Panc1 (cell line): ENCODE results near the gene HIGD1A. TPM values are rescaled to one million over a fixed set of nuclear protein-coding genes. Genes with fewer than 3 reads are reported as not detected.

ENCODE experiments used
- ATAC-seq: fragments of 200-7000 bp; cut with Tn5 transposase; 2 replicates; pipeline ENCODE4 v1.9.1; 2020; ENCODE audit warnings: mild to moderate bottlenecking, moderate library complexity
- BruUV-seq: library from RNA; stranded (reverse); fragments of 400-500 nt; replicated peaks from 2 replicates; lab custom pipeline; 2021; lab: Mats Ljungman, UMichigan
- CTCF ChIA-PET: fragments of 300-600 bp; sonication (Branson Sonifier 250); formaldehyde crosslinking; loops from one replicate; lab custom pipeline; 2022; ENCODE audit warnings: antibody characterized with exemption; lab: Charles Lee
- POLR2A ChIA-PET: fragments of 300-600 bp; sonication (Branson Sonifier 250); formaldehyde crosslinking; loops from one replicate; lab custom pipeline; 2022; ENCODE audit warnings: antibody characterized with exemption; lab: Charles Lee
- DNase-seq: peaks from one replicate; pipeline ENCODE4 v3.0.0-alpha.2; 2010; ENCODE audit warnings: low read depth, low spot score
- H3K27ac ChIP-seq: 2 replicates; pipeline ENCODE4 v1.5.1; 2011; ENCODE audit warnings: mild to moderate bottlenecking, low read length, inconsistent platforms
- H3K27me3 ChIP-seq: fragments of 200-500 bp; sonication (Bioruptor generic); 2 replicates; pipeline ENCODE4 v1.6.0; 2014; ENCODE audit warnings: low read length, inconsistent platforms; ENCODE audit not compliant: control insufficient read depth, insufficient read depth
- H3K36me3 ChIP-seq: fragments of 200-500 bp; sonication (Bioruptor generic); 2 replicates; pipeline ENCODE4 v1.5.1; 2014; ENCODE audit warnings: inconsistent platforms, mild to moderate bottlenecking, low read length, moderate library complexity; ENCODE audit not compliant: control insufficient read depth, insufficient read depth
- H3K4me1 ChIP-seq: 2 replicates; pipeline ENCODE4 v1.5.1; 2011; ENCODE audit warnings: inconsistent platforms, mild to moderate bottlenecking, low read length, moderate library complexity; ENCODE audit not compliant: control insufficient read depth, insufficient read depth
- H3K4me3 ChIP-seq, 2 experiments: 2 replicates each; pipeline ENCODE4 v1.5.1; 2011 to 2012; ENCODE audit warnings: low read depth in 2 of 2, low read length in 2 of 2, mild to moderate bottlenecking in 2 of 2, inconsistent platforms in 1 of 2, moderate library complexity in 1 of 2
- H3K9me3 ChIP-seq: fragments of 200-500 bp; sonication (Bioruptor generic); 2 replicates; pipeline ENCODE4 v1.5.1; 2014; ENCODE audit warnings: low read depth, mild to moderate bottlenecking, inconsistent platforms, low read length, moderate library complexity; ENCODE audit not compliant: control insufficient read depth, insufficient read depth
- POLR2AphosphoS5 ChIP-seq: IDR thresholded peaks from 2 replicates; pipeline ENCODE4 v1.6.1; 2012; ENCODE audit warnings: mild to moderate bottlenecking, low read depth, low read length, moderate library complexity
- SIN3A ChIP-seq: IDR thresholded peaks from 2 replicates; pipeline ENCODE4 v1.6.1; 2012; ENCODE audit warnings: low read depth, mild to moderate bottlenecking, low read length, moderate library complexity, borderline replicate concordance; ENCODE audit not compliant: insufficient read depth
- TCF7L2 ChIP-seq: IDR thresholded peaks from 2 replicates; pipeline ENCODE4 v1.6.1; 2011; ENCODE audit warnings: mild to moderate bottlenecking, low read depth, low read length, inconsistent platforms
- in situ Hi-C: cut with HindIII; loops from 2 replicates; pipeline ENCODE4 v1.10.0; 2016; ENCODE audit warnings: low sequenced_read_pairs, low pct_unique_long_range_greater_than_20kb
- intact Hi-C: fragments of 100-400 bp; cut with micrococcal nuclease; formaldehyde crosslinking; loops from one replicate; pipeline ENCODE4 v1.10.0; 2022; ENCODE audit not compliant: unreplicated experiment
- total RNA-seq: library from RNA; stranded (reverse); gene quantifications from one replicate; pipeline ENCODE4 v1.2.1, GENCODE V29; 2021; ENCODE audit not compliant: unreplicated experiment
- TF ChIP-seq, protein P1 (sequence below), 2 experiments: IDR thresholded peaks; 2 replicates each; pipeline ENCODE4 v1.6.1; 2011 to 2012; ENCODE audit warnings: low read depth in 2 of 2, control low read depth in 1 of 2, low read length in 1 of 2, mild to moderate bottlenecking in 1 of 2, moderate library complexity in 1 of 2; ENCODE audit not compliant: insufficient read depth in 1 of 2
- TF ChIP-seq, protein P2 (sequence below): fragments of 450-650 bp; IDR thresholded peaks from 2 replicates; pipeline ENCODE4 v1.5.1; 2017; ENCODE audit warnings: mild to moderate bottlenecking

HIGD1A gene
- total RNA-seq, 1 experiment from 2014 or later, result 74.6 TPM

GRCh38 chr3:42769477-42770131 is 34.7 kb downstream of the HIGD1A start:
- in situ Hi-C loops, result no loop called here
- DNase-seq (no peak), ATAC-seq (no peak)
- Histone ChIP-seq H3K4me1 (no peaks in the 10 kb centered on the region), H3K4me3 (no peak overlapping the region), H3K27ac (no peak overlapping the region), H3K36me3 (no peaks in the 10 kb centered on the region), H3K9me3 (no peaks in the 10 kb centered on the region), H3K27me3 (no peaks in the 10 kb centered on the region)
- ChIA-PET POLR2A (no interaction called here), CTCF (no interaction called here)
- TF ChIP-seq, protein P1, sequence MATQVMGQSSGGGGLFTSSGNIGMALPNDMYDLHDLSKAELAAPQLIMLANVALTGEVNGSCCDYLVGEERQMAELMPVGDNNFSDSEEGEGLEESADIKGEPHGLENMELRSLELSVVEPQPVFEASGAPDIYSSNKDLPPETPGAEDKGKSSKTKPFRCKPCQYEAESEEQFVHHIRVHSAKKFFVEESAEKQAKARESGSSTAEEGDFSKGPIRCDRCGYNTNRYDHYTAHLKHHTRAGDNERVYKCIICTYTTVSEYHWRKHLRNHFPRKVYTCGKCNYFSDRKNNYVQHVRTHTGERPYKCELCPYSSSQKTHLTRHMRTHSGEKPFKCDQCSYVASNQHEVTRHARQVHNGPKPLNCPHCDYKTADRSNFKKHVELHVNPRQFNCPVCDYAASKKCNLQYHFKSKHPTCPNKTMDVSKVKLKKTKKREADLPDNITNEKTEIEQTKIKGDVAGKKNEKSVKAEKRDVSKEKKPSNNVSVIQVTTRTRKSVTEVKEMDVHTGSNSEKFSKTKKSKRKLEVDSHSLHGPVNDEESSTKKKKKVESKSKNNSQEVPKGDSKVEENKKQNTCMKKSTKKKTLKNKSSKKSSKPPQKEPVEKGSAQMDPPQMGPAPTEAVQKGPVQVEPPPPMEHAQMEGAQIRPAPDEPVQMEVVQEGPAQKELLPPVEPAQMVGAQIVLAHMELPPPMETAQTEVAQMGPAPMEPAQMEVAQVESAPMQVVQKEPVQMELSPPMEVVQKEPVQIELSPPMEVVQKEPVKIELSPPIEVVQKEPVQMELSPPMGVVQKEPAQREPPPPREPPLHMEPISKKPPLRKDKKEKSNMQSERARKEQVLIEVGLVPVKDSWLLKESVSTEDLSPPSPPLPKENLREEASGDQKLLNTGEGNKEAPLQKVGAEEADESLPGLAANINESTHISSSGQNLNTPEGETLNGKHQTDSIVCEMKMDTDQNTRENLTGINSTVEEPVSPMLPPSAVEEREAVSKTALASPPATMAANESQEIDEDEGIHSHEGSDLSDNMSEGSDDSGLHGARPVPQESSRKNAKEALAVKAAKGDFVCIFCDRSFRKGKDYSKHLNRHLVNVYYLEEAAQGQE (IDR thresholded peaks at IDR 0.05; ENCODE audit: insufficient read depth in 1 of 2, low read depth in 2 of 2, low read length in 1 of 2), result no peak
- TF ChIP-seq POLR2AphosphoS5, result no peak
- TF ChIP-seq, protein P2, sequence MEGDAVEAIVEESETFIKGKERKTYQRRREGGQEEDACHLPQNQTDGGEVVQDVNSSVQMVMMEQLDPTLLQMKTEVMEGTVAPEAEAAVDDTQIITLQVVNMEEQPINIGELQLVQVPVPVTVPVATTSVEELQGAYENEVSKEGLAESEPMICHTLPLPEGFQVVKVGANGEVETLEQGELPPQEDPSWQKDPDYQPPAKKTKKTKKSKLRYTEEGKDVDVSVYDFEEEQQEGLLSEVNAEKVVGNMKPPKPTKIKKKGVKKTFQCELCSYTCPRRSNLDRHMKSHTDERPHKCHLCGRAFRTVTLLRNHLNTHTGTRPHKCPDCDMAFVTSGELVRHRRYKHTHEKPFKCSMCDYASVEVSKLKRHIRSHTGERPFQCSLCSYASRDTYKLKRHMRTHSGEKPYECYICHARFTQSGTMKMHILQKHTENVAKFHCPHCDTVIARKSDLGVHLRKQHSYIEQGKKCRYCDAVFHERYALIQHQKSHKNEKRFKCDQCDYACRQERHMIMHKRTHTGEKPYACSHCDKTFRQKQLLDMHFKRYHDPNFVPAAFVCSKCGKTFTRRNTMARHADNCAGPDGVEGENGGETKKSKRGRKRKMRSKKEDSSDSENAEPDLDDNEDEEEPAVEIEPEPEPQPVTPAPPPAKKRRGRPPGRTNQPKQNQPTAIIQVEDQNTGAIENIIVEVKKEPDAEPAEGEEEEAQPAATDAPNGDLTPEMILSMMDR, result no peak
- no peak for TF ChIP-seq TCF7L2
- TF ChIP-seq SIN3A, result no peak
- BruUV-seq, result no TSS peak
- intact Hi-C loops, result no loop called here

DNA sequence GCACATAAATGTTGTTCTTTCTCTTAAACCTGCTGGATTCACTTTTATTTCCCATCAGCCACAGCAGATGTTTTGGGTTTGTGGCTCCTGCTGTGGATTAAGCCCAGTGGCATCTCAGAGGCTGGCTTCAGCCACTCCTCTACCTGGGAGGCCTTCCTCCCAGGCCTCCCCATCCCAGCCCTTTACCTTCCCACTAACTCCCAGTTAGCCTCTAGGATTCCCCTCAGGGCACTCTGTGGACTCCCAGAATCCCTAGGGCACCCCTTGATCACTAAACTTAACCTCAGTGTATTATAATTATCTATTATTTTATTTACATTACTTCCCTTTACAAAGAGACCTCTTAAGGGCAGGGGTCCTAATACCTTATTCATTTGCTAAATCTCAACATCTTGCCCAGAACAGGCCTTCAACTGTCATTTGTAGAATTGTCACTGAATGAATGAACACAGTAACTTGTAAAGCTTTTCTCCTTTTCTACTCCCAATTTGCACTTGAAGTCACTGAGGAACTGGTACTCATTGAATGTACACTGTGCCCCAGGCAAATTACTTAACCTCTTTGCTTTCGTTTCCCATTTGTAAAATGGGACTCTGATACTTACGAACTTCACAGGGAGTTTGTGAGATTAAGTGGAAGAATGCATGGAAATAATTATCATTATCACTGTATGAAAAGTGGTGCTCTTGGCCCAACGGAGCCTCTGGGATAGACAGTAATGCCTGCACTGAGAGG is 39.6 kb downstream of the HIGD1A start:
- no peak for DNase-seq
- intact Hi-C loops (no loop called here), in situ Hi-C loops (no loop called here)
- TF ChIP-seq POLR2AphosphoS5 (no peak), SIN3A (no peak)
- TF ChIP-seq, protein P1 (IDR thresholded peaks at IDR 0.05; ENCODE audit: insufficient read depth in 1 of 2, low read depth in 2 of 2, low read length in 1 of 2), result no peak
- H3K27ac ChIP-seq, result no peak overlapping the region
- H3K27me3 ChIP-seq, result no peaks in the 10 kb centered on the region
- BruUV-seq, result no TSS peak
- ChIA-PET CTCF (no interaction called here), POLR2A (no interaction called here)
- no peaks in the 10 kb centered on the region for H3K36me3 ChIP-seq
- H3K4me1 ChIP-seq, result no peaks in the 10 kb centered on the region
- H3K9me3 ChIP-seq, result no peaks in the 10 kb centered on the region
- no peak overlapping the region for H3K4me3 ChIP-seq
- no peak for ATAC-seq
